Fibroblast of mammary gland (primary cell): ENCODE results near the gene JKAMP.

Experiments
- DNase-seq: peaks from one replicate; pipeline ENCODE4 v3.0.0-alpha.2; 2010; ENCODE audit warnings: low read depth
- H3K4me3 ChIP-seq: 2 replicates; pipeline ENCODE4 v1.5.1; 2011; ENCODE audit warnings: low read depth, mild to moderate bottlenecking, low read length, moderate library complexity; ENCODE audit not compliant: control insufficient read depth
- TF ChIP-seq, protein P1 (sequence below): conservative IDR thresholded peaks from 2 replicates; pipeline ENCODE4 v1.5.1; 2011; ENCODE audit warnings: low read depth, low read length, inconsistent platforms; ENCODE audit not compliant: control insufficient read depth, insufficient read depth

The JKAMP gene

DNA sequence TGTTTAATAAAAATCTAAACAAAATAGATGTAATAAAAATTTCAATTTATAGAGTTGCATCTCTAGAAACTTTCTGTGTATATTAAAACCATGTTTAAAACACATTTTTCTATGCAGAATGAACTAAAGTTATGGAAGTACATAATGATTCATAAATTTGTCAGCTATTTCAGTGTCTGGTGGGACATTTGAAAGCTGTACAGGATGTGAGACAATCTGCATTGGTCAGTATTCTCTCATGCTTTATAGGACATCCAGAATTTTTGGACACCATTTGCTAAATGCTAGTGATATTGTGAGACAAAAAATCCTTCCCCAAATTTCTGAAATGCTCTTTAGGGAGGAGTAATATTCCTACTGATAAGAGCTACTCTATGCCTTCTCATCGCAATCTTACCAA lies 32.5 kb upstream of the JKAMP start:
- H3K4me3 ChIP-seq = no peak overlapping the region
- TF ChIP-seq, protein P1, sequence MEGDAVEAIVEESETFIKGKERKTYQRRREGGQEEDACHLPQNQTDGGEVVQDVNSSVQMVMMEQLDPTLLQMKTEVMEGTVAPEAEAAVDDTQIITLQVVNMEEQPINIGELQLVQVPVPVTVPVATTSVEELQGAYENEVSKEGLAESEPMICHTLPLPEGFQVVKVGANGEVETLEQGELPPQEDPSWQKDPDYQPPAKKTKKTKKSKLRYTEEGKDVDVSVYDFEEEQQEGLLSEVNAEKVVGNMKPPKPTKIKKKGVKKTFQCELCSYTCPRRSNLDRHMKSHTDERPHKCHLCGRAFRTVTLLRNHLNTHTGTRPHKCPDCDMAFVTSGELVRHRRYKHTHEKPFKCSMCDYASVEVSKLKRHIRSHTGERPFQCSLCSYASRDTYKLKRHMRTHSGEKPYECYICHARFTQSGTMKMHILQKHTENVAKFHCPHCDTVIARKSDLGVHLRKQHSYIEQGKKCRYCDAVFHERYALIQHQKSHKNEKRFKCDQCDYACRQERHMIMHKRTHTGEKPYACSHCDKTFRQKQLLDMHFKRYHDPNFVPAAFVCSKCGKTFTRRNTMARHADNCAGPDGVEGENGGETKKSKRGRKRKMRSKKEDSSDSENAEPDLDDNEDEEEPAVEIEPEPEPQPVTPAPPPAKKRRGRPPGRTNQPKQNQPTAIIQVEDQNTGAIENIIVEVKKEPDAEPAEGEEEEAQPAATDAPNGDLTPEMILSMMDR = no peak
- no peak for DNase-seq

DNA sequence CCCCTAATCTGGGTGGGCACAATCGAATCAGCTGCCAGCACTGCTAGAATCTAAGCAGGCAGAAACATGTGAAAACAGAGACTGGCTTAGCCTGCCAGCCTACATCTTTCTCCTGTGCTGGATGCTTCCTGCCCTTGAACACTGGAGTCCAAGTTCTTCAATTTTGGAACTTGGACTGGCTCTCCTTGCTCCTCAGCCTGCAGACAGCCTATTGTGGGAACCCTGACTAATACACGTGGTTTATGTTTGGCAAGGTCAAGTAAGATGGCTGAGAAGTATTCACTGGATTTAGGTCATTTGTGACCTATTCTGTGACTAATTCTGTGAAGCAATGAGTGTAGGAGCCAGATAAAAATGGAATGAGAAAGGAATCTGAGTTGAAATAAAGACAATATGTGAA lies 30.2 kb upstream of the JKAMP start:
- H3K4me3 ChIP-seq = no peak overlapping the region
- DNase-seq = peak; percentile 98
- TF ChIP-seq, protein P1 = no peak

DNA sequence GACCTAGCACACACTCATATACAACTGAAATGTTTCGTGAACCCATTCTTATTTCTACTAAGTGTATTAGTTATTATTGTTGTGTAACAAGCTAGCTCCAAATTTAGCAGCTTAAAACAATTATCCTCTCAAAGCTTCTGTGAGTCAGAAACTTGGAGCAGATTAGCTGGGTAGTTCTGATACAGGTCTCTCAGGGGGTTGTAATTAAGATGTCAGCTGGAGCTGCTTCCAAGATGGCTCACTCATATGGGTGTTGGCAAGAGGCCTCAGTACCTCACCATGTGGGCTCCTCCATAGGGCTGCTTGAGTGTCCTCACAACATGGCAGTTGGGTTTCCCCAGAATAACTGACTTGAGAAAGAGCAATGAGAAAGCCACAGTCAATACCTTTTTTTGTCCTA lies 28.9 kb upstream of the JKAMP start:
- no peak overlapping the region for H3K4me3 ChIP-seq
- DNase-seq = peak; percentile 98
- TF ChIP-seq, protein P1 = no peak

DNA sequence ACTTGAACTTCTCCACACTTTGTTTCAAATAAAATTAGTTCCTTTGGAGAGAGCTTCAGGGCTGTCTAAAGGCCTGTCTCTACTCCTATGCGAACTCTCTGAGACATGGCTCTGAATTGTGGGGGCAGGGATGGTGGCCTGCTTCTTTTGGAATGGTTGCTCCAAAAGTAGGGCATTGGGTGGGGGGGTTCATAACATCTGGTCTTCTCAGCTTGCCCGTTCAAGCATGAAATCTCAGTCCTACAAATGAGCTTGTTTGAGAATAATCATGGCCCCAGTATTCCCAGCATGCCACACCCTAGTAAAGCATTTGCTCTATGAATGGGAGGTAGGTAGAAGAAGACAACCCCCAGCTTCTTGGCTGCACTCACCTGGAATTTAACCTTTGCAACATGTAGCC lies 25.8 kb upstream of the JKAMP start:
- no peak for DNase-seq

DNA sequence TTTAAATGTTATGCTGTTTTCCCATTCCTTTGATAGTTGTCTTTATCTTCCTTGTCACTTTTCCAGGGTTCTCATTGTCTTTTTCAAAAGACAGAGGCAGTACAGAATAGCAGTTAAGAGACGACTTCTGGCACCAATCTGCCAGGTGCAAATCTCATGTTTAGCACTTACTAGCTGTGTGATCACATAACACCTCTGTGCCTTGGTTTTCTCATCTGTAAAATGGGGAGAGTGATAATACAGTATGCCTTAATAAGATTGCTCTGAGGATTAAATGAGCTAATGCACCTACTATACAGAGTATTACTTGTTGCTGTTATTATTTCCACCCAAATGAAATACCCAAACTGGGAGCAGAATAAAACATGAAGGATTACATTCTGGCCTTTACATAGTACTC lies 23.9 kb upstream of the JKAMP start:
- no peak for DNase-seq
- H3K4me3 ChIP-seq = no peak overlapping the region
- TF ChIP-seq, protein P1 = no peak

More for the DNA sequence above, 25.8 kb upstream of the JKAMP start:
- H3K4me3 ChIP-seq = no peak overlapping the region
- TF ChIP-seq, protein P1 = no peak

DNA sequence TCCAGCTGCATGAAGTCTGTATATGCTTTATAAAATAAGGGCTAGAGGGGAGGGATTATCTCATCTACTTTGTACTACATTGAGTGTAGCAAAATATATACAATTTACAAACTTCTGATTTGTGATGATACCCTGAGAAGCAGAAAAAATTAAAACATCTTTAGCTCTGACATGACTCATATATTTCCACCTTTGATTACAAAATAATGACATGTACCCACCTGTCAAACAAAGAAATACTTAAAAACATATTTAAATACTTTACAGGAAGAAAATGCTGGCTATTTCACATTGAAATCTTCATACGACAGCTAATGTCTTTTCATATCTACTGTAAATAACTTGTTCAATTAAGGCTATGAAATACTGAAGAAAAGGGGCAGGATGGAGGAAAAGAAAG lies 22.4 kb upstream of the JKAMP start:
- no peak for DNase-seq
- TF ChIP-seq, protein P1 = no peak
- H3K4me3 ChIP-seq = no peak overlapping the region

DNA sequence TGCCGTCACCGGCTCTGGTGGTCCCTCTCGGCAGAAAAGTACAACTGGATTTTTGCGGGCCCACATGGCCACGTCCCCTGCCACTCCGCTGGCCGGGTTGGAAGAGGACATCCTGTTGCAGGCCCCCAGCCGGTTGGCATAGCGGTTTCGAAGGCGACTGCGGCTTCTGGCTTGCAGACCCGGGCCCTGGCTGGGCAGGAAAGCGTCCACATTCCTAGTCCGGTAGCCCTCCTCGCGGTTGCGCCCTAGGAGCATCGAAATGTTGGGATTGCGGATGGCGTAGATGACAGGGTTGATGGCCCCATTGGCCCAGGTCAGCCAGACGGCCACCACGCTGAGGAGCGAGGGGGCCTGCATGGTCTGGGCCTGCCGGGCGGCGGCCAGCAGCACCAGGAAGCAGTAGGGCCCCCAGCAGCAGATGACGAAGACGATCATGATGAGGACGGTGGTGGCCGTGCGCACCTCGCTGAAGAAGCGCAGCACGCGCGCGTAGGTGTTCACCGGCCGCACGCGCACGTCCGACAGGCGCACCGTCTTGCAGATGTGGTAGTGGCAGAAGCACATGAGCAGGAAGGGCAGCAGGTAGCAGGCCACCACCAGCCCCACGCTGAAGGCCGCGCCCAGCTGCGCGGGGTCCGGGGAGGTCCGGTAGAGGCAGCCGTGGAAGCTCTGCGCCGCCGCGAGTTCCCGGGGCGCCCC lies 20.4 kb upstream of the JKAMP start:
- no peak for DNase-seq
- peak overlapping the region; percentile 43 for H3K4me3 ChIP-seq
- TF ChIP-seq, protein P1 = no peak
